ENCODE results near the gene CDK19.

The CDK19 gene

GRCh38 chr6:110665600-110665999 is 149.7 kb downstream of the CDK19 start:
- no peak for DNase-seq (ENCODE audit: low read depth)
- no peak overlapping the region for H3K4me3 ChIP-seq (ENCODE audit: low read length)
- TF ChIP-seq CTCF (IDR thresholded peaks at IDR 0.05; ENCODE audit: insufficient read depth, low read depth, low read length, missing control alignments), result no peak

- no peak for TF ChIP-seq CTCF (IDR thresholded peaks at IDR 0.05; ENCODE audit: insufficient read depth, low read depth, low read length, missing control alignments)
- no peak for DNase-seq (ENCODE audit: low read depth)
- H3K4me3 ChIP-seq (ENCODE audit: low read length), result no peak overlapping the region
Measured at GRCh38 chr6:110664933-110665332, 150.3 kb downstream of the CDK19 start.

- H3K4me3 ChIP-seq (ENCODE audit: low read length), result no peak overlapping the region
- no peak for DNase-seq (ENCODE audit: low read depth)
- TF ChIP-seq CTCF (IDR thresholded peaks at IDR 0.05; ENCODE audit: insufficient read depth, low read depth, low read length, missing control alignments), result no peak
Measured at GRCh38 chr6:110662490-110663211, 152.6 kb downstream of the CDK19 start.

DNA sequence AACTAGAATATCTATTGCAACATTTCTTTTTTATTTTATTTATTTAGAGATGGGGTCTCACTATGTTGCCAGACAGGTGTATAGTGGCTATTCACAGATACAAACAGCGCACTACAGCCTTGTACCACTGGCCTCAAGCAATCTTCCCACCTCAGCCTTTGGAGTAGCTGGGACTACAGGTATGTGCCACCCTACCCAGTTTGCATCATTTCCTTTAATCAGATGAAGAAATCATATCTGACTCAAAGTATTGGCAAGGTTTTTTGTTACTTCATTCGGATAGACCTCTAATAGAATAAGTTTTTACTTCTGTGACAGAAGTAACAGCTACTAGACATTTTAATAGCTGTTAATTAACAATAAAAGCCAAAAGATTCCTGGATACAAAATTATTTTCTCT is 153.9 kb downstream of the CDK19 start:
- peak; percentile 75 for DNase-seq (ENCODE audit: low read depth)
- TF ChIP-seq CTCF (IDR thresholded peaks at IDR 0.05; ENCODE audit: insufficient read depth, low read depth, low read length, missing control alignments), result no peak
- H3K4me3 ChIP-seq (ENCODE audit: low read length), result no peak overlapping the region

GRCh38 chr6:110660066-110660655 is 155.1 kb downstream of the CDK19 start:
- DNase-seq (ENCODE audit: low read depth), result no peak
- no peak for TF ChIP-seq CTCF (IDR thresholded peaks at IDR 0.05; ENCODE audit: insufficient read depth, low read depth, low read length, missing control alignments)
- no peak overlapping the region for H3K4me3 ChIP-seq (ENCODE audit: low read length)

GRCh38 chr6:110658631-110659211 is 156.5 kb downstream of the CDK19 start:
- no peak for TF ChIP-seq CTCF (IDR thresholded peaks at IDR 0.05; ENCODE audit: insufficient read depth, low read depth, low read length, missing control alignments)
- no peak overlapping the region for H3K4me3 ChIP-seq (ENCODE audit: low read length)
- DNase-seq (ENCODE audit: low read depth), result no peak

All from epithelial cell of esophagus (primary cell).